NCI-H774 (cell line): ENCODE results near the gene COL21A1.
"Not testable (repeated sequence)": the region's sequence is repeated elsewhere in the genome, so short reads cannot be mapped to it uniquely, and the experiment has no call there.

Source experiments
- DNase-seq: peaks from one replicate; lab custom pipeline; 2025; lab: John Stamatoyannopoulos, UW

The COL21A1 gene

DNA sequence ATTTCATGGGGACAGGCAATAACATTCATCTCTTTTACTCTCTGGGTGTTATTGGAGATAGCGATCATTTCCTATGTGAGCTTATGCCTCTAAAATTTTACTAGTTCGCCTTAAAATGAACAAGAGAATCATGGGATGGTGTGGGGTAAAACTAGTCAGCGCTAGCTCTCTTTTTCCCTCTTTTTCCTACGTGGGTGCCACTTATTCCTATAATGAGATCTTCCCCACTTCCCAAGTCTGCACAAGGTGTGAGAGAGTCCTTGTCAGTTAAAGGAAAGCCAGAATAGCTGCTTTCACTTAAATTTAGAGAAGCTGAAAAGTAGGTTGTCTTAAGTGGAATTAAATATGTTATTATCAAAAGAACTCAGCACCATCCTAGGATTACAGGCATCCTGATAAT, 198.8 kb downstream of the COL21A1 start:
- DNase-seq = no peak

DNA sequence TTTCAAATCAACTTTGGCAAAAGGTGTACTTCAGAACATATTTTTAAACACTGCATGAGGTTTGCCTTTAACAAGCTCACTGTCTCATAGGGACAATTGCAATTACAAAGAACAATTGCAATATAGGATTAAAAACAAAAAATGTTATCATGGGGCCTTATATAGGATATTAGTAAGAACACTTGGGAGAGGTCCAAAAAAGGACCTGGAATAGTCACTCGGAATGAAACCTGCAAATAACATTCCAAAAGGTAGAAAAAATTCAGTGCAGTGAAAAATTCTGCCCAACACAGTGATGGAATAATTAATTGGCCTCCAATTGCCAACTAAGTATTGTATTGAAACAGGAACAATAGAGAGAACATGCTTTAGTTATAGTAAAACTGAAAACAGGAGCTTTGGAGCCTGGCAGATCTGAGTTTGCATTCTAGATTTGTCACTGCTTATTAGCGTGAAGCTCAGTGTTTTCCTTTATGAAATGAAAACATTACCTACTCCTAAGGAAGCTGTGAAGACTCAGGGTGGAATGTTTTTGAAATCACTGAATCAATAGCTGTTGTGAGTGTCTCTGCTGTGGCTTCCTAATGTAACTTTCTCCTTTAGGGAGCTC, 199.3 kb downstream of the COL21A1 start:
- DNase-seq = no peak

DNA sequence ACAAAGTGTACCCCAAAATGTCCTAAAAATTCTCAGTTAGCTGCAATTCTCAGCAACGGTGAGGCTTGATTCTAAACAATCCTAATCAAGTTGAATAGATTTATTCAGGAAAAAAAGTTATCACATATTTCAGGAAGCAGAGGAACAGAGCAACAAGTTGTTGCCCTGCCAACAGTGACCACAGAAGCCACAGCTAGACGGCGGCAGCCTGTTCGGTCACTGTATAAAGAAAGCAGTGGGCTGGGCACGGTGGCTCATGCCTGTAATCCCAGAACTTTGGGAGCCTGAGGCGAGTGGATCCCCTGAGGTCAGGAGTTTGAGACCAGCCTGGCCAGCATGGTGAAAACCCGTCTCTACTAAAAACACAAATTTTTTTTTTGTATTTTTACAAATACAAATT, 200.8 kb downstream of the COL21A1 start:
- no peak for DNase-seq

DNA sequence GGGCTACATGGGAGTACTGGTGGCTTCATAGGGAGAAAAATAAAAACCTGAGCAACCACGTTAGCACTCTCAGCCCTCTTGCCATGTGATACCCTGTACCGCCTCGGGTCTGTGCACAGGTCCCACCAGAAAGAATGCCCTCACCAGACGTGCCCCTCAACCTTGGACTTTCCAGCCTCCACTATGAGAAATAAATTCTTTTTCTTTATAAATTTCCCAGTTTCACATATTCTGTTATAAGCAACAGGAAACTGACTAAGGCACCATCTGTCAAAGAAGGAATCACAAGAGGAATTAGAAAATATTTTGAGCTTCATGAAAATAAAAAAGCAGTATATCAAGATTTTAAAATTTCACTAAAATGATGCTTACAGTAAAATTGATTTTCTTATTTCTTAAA, 203.6 kb downstream of the COL21A1 start:
- DNase-seq = no peak

DNA sequence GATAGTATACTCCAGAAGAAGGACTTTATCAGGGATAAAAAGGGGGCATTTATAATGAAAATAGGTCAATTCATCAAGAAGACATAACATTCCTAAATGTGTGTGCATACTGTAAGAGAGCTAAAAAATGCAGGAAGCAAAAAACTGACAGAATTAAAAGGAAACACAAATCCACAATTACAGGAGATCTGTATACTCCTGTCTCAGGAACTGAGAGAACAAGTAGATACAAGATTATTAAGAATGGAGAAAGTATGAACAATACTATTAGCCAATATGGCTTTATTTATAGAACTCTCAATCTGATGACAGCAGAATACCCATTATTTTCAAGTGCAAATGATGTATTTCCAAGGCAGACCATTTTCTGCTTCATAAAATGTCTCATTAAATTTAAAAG, 204.3 kb downstream of the COL21A1 start:
- DNase-seq = no peak

DNA sequence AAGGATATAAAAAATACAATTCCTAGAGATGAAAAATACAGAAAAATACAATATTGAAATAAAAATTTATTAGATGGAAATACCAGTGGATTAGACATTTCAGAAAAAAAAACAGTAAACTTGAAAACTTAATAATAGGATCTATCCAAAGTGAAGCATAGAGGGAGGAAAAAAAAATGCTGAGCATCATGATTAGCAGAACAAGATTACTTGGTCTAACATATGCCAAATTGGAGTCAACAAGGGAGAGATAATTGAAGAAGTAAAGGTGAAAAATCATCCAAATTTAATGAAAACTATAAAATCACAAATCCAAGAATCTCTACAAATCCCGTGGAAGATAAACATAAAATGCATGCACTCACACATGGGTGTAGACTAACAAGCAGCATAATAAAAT, 205.8 kb downstream of the COL21A1 start:
- DNase-seq = no peak

DNA sequence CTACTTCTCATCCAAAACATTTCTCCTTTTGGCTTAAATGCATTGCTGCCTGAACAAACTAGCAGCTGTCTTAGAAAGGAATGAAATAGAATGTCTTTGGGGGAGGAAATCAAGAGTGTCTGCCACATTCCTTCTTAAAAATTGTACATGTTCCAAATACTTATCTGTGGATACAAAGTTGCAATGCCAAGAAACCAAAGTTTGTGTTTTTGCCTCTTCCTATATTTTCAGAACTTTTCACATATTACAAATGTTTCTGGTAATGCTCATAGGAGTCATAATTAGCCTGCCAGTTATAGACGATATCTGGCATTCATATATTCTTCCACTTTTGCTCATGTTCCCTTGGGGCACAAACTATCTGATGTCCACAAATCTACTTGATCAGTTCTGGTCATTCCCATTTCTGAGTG, 206.5 kb downstream of the COL21A1 start:
- no peak for DNase-seq

DNA sequence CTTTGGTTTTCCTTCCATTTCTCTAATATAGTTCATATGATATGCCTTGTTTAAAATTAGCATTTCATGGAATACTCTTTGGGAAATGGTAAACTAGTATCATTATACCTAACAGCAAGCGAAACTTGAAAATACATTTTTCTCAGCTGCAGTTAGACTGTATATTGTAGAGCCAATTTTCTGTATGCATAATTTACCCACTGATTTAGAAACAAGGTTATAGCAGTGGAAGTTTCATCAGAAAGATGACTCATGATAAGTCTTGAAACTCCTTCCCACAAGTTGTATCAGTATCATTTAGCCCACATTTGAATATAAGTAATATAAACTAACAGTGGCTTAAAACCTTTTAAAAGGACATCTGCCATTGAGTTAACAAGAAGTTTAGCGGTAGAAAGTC, 207.2 kb downstream of the COL21A1 start:
- no peak for DNase-seq

DNA sequence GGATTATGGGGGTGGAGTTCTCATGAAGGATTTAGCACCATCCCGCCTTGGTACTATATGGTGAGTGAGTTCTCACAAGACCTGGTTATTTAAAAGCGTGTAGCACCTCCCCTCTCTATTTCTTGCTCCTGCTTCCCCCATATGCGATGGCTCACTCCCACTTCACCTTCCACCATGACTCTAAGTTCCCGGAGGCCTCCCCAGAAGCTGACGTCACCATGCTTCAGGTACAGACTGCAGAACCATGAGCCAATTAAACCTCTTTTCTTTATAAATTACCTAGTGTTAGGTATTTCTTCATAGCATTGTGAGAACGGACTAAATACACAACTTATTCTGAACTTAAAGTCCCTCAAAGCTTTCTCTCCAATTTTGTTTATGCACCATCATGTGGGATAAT, 208.6 kb downstream of the COL21A1 start:
- no peak for DNase-seq

DNA sequence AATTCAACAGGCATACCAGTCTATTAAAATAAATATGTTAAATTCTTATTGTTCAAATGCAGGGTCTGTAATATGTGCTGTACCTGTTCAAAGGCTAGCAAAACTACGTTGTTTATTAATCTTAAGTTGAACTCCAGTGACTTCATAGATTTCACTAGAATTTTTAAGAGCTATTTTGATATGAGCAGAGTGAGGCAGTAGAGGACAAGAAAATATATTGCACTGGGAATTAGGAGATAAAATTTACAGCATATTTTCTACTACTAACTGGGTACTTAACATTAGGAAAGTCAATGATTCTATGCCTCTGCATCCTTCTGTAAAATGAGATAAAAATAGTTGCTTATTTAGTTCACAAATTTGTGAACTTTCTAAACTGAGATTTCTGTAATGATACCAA, 209.8 kb downstream of the COL21A1 start:
- no peak for DNase-seq

DNA sequence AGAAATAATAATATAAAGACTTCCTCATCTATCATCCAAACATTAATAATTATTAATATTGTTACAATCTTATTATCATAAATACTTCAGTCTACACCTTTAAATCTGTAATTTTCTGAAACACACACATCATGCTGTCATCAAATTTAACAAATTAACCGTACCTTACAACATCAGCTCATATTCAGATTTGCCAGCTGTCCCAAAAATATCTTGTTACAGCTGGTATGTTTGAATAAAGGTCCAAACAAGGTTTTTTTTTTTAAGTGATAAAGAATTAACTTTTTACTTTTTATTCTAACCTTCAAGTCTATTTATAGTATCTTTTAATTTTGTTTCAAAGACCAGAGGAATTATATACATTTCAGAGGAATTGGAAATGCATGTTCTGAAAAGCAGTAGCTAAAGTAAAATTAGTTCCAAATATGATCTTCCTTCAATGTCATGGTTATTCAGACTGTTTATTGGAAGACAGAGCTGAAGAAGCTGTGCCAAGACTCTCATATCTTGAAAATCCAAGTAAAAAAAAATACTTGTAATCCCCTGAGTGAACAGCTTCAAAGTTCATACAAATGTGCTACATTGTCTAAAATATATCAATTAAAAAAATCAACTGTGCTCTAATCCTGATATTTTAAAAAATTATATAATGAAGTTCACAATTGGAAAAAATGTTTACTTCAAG, 210.3 kb downstream of the COL21A1 start:
- DNase-seq = no peak

DNA sequence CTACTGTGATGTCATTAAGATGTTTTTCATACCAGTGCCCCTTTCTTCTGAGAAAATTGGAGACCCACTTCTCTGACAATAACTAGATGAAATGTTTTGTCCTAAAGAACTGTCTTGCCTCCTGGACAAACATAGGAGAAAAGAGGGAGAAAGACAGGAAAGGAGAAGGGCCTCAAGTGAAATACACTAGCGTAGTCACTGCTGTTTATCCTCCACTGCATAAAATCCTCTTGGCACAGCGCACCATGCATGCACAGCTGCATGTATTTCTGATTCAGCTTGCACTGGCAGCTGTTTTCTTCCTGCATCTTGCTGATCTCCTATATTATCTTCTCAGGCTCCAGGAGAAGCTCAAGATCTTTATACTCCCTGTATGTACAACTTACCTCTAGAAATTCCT, 214.0 kb downstream of the COL21A1 start:
- DNase-seq = no peak

DNA sequence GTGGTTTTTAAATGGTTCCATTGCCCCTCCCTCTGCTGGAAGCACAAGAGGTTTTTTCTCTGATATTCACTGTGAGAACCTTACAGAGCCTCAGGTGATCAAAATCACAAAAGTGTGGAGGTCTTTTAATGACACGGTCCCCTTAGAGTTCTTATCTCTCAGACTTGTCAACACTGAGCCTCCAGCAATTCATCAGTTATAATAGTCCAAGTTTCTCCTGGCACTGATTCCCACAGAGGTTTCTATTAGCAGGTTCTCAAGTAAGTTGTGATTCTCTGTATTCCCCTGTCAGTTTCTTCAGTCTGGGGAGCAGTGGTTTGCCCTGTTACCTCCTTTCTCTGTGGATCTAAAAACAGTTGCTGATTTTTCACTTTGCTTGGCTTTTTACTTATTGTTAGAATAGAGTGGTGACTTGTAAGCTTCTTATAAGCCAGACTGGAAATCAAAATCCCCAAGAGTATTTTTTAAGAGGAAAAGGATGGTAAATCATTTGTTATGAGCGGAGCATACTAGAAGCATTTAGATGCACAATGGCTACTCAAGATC, 214.6 kb downstream of the COL21A1 start:
- DNase-seq = no peak

DNA sequence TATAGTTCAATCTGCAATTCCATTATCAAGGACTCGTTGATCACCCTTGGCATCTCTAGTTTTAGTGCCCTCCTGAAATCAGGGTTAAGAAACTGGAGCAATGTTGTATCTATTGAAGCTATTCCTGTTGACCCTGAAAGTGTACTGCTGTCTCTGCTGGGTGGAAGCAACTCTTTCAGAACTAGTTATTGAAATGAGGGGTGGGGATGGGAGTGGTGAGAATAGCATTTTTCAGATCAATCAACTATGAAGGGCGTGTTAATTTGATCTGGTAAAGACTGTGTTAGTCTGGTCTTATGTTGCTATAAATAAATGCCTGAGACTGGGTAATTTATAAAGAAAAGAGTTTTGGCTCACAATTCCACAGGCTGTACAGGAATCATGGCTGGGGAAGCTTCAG, 219.5 kb downstream of the COL21A1 start:
- no peak for DNase-seq

DNA sequence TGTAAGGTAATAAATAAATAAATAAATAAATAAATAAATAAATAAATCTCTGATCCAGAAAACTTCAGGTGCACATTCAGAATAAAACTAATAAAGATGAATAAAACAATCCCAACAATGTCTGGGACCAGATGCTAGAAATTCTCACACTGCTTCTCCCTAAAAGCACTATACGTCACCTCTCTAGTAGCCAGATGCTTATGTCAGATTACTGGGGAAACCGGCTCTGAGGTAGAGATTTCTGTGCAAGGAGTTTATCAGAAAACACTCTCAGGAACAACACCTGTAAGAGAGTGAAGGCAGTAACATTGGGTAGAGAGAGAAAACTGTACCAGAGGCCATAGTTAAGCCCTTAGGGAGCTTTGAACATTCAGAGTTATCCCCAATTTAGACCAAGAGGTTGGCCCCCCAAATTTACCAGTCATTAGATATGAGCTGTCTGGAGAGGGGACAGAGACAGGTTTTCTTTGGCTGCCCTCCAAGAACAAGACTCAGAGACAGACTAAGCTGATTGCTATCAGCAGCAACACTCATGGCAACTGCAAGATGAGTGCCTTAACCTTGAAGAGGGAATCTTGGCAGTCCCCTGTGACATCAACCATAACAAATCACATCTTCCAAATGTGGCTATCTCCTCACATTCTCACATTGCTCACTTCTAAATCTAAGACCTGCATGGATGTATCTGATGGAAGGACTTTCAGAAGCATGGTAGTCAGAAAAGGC, 220.8 kb downstream of the COL21A1 start:
- no peak for DNase-seq

DNA sequence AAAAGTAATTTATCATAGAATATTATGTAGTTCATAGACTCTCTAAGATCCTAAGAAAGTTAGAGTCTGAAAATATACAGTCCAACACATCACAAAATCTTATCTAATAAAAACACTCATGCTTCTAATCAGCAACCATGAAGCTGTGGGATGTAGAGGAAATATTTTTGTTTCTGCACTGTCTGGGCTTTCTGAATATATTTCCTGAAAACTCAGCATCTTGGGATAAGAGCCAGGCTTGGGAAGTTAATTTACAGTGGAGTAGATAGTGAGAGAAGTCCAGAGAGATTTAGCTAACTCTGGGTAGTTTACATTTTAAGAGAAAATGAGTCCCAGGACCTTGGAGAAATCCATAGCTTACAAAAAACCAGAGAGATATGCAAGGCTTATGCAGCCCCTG, 221.6 kb downstream of the COL21A1 start:
- DNase-seq = no peak

DNA sequence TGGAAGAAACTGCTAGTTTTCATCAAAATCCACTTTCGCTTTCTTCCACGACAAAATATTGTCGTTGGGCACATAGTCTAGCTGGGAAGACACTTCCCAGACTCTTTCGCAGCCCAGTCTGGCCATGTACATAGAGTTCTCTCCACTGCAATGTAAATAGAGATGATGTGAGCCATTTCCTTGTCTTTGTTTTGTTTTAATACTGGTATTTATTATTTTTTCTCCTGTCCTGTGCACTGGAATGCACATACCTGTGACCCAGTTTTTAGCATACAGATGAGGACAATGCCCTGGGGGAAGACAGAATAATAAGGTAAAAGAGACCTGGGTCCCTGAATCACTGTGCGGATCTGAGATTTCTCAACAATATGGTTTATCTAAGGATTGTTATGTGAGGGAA, 222.4 kb downstream of the COL21A1 start:
- DNase-seq = no peak

DNA sequence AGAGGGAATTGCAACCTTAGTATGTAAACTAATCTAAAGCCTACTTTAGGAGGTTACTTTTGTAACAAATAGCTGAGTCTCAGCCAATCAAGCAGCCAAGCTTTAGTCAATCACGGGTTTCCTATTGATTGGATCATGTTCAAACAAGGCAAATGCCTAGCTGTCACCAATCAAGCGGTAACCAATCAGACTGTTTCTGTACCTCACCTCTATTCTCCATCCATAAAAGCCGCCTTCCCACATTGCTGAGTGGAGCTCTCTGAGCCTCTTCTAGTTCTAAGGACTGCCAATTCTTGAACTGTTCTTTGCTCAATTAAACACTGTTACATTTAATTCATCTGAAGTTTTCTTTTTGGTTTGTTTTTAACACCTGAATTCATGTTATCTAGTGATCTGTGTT, 223.6 kb downstream of the COL21A1 start:
- DNase-seq = no peak

DNA sequence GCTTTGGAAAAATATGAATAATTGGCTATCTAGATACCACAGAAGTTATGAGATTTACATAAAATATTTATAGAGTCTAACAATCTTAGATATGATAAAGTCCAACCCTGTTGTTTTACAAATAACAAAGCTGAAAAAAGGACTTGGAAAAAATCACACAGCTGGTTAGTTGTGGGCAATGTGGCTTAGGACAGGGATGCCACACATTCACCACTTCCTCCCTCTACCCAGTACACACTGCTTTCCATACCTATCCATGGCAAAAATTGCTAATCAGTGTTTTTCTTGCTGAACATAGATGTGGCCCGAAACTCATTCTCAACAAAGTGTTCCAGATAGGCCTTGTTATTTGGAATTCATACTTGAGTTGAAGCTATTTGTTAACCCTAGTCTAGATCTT, 224.7 kb downstream of the COL21A1 start:
- no peak for DNase-seq

DNA sequence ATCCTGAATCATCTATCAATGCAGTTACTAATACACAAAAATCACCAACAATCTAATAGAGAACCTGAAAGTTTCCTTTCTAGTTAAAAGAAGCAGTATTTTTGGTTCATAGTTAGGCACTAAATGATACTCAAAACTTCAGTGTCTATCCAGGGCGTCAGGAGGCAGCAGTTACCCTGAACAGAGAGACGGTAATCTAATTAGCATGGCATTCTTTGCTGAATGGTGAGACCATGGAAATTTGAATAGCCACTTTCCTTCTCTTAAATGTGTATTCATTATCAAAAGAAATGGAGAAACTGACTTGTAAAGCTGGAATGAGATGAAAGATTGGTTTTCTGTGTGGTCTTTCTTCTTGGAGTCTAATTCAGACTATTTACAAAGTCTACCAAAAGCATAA, 225.4 kb downstream of the COL21A1 start:
- no peak for DNase-seq

DNA sequence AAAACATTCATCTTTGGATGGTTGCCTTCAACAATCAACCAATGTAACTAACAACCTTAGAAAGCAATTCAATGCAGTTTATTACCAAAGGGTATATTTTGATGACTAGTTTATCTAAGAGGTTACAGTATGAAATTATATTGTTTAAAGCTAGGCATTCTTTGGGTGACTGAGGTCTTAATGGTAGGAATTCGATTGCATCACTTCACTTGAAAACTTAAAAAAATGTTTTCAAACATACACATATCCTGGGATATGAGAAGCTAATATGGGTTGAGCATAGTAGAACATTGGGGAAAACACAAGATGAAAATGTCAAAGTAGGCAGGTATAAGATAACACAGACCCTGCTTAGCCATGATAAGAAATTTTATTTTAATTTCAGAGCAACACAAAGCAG, 227.4 kb downstream of the COL21A1 start:
- DNase-seq = no peak

DNA sequence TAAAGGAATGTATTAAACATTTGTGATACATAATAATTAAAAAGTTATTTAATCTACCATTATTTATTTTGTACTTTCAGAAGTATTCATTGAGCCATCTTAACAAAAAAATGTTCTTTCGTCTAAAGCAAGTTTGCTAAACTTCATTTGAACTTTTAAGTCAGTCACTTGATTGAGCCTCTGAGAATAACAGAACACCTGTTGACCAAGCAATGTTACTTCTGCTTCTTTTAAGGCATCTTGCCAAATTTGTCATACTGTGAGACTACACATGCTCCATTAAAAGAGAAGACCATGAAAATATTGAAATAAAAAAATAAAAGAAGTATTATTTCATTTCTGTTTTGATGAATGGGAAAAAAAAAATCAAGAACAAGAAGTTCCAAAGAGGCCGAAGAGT, 230.2 kb downstream of the COL21A1 start:
- DNase-seq = no peak

DNA sequence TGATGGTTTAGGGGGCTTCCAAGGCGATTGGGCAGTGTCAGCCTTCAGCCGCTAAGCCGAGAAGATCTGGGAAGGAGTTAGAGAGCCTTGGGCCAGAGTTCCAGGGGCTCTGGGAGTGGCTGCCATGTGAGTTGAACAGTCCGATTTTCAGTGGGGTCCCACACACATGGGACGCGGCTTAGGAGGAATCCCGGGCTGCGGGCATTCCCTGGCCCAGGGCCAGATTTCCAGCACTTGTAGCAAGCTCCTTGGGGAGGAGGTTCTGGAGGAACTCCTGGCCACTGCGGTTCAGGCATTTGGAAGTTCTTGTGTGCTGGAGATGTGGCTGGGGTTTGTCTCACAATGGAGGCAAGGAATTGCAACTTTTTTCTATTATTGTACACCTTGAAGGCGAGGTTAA, 233.3 kb downstream of the COL21A1 start:
- DNase-seq = not testable (repeated sequence)
